GM23248 (cell line): ENCODE measurements around the gene PRSS33.

Source experiments
- EZH2 ChIP-seq: fragments of 200-600 bp; sonication (generic); IDR thresholded peaks from 2 replicates; pipeline ENCODE4 v1.6.1; 2018; ENCODE audit warnings: antibody characterized with exemption, mild to moderate bottlenecking; ENCODE audit not compliant: insufficient read depth, poor library complexity, severe bottlenecking
- EZH2phosphoT487 ChIP-seq: fragments of 200-600 bp; sonication (generic); IDR thresholded peaks from 2 replicates; pipeline ENCODE4 v1.6.1; 2018; ENCODE audit warnings: antibody characterized with exemption, moderate library complexity, mild to moderate bottlenecking, low read depth; ENCODE audit not compliant: insufficient read depth

- no peak for TF ChIP-seq EZH2phosphoT487
- no peak for TF ChIP-seq EZH2
Measured at GRCh38 chr16:2827374-2827791, 40.0 kb upstream of the PRSS33 start.
